MM.1S (cell line): ENCODE data around the gene GCC2.

Experiments used
- DNase-seq: peaks from one replicate; pipeline ENCODE4 v3.0.0-alpha.2; 2015
- H2AFZ ChIP-seq: fragments of 300-600 bp; sonication (generic); 2 replicates; pipeline ENCODE4 v1.6.0; 2016; ENCODE audit warnings: antibody characterized with exemption, low read length
- H3F3A ChIP-seq: fragments of 300-600 bp; sonication (generic); 2 replicates; pipeline ENCODE4 v1.6.1; 2016; ENCODE audit warnings: mild to moderate bottlenecking, antibody characterized with exemption, low read length, moderate library complexity, mixed read lengths; ENCODE audit not compliant: insufficient read depth
- H3K27ac ChIP-seq: fragments of 300-600 bp; sonication (generic); 2 replicates; pipeline ENCODE4 v1.5.1; 2016; ENCODE audit warnings: mild to moderate bottlenecking, low read length
- H3K27me3 ChIP-seq: fragments of 300-600 bp; sonication (generic); replicated peaks from 2 replicates; pipeline ENCODE4 v1.6.0; 2016; ENCODE audit warnings: low read length; ENCODE audit not compliant: insufficient read depth
- H3K36me3 ChIP-seq: fragments of 300-600 bp; sonication (generic); replicated peaks from 2 replicates; pipeline ENCODE4 v1.6.1; 2016; ENCODE audit warnings: mild to moderate bottlenecking, low read length, mixed read lengths; ENCODE audit not compliant: insufficient read depth
- H3K4me1 ChIP-seq: fragments of 300-600 bp; sonication (generic); 2 replicates; pipeline ENCODE4 v1.6.1; 2016; ENCODE audit warnings: low read length, mixed read lengths
- H3K4me2 ChIP-seq: fragments of 300-600 bp; sonication (generic); 2 replicates; pipeline ENCODE4 v1.6.0; 2016; ENCODE audit warnings: low read depth, low read length
- H3K4me3 ChIP-seq: fragments of 300-600 bp; sonication (generic); 2 replicates; pipeline ENCODE4 v1.5.1; 2016; ENCODE audit warnings: low read length, mixed read lengths
- H3K79me2 ChIP-seq: fragments of 300-600 bp; sonication (generic); 2 replicates; pipeline ENCODE4 v1.6.1; 2016; ENCODE audit warnings: mixed run types, low read length, mixed read lengths
- H3K9ac ChIP-seq: fragments of 300-600 bp; sonication (generic); 2 replicates; pipeline ENCODE4 v1.6.1; 2016; ENCODE audit warnings: low read length, mixed read lengths
- H3K9me2 ChIP-seq: fragments of 300-600 bp; sonication (generic); replicated peaks from 2 replicates; pipeline ENCODE4 v1.6.1; 2016; ENCODE audit warnings: mild to moderate bottlenecking, low read length, mixed read lengths; ENCODE audit not compliant: insufficient read depth
- H3K9me3 ChIP-seq: fragments of 300-600 bp; sonication (generic); replicated peaks from 2 replicates; pipeline ENCODE4 v1.6.1; 2016; ENCODE audit warnings: mild to moderate bottlenecking, low read length, mixed read lengths; ENCODE audit not compliant: insufficient read depth
- H4K20me1 ChIP-seq: fragments of 300-600 bp; sonication (generic); 2 replicates; pipeline ENCODE4 v1.6.1; 2016; ENCODE audit warnings: mild to moderate bottlenecking, low read length, moderate library complexity, mixed read lengths; ENCODE audit not compliant: insufficient read depth
- CTCF ChIP-seq: fragments of 300-600 bp; sonication (generic); IDR thresholded peaks from 2 replicates; pipeline ENCODE4 v1.5.1; 2016; ENCODE audit warnings: antibody characterized with exemption, low read length, mixed read lengths
- EZH2 ChIP-seq: fragments of 300-600 bp; sonication (generic); optimal IDR thresholded peaks from 2 replicates; pipeline ENCODE3; 2017; ENCODE audit warnings: low read depth, mild to moderate bottlenecking, antibody characterized with exemption, low read length, mixed read lengths
- EZH2phosphoT487 ChIP-seq: fragments of 300-600 bp; sonication (generic); IDR thresholded peaks from 2 replicates; pipeline ENCODE4 v1.6.1; 2018; ENCODE audit warnings: antibody characterized with exemption, low read length

The GCC2 gene

DNA sequence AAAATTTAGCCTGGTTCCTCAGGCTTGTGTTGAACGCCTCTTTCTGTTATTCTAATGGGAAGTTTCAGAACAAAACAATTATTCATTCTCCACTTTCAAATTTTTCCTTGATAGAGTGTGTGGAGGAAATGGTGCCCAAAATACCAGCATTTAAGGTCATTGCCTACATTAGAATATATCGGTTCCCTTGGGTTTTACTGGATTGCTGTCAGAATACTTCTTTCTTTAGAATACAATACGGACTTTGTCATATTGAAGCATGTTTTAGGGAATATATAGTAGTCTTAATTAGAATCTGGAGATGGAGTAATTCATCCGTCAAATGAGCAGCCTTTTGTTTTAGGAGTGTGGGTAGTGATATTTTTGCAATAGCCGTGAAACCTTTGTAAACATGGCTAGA is 98.6 kb downstream of the GCC2 start:
- Histone ChIP-seq H4K20me1 (no peaks in the 10 kb centered on the region), H3K36me3 (no peaks in the 10 kb centered on the region), H2AFZ (no peak overlapping the region), H3K27me3 (no peaks in the 10 kb centered on the region), H3K27ac (no peak overlapping the region), H3K4me2 (no peak overlapping the region), H3K9me3 (no peaks in the 10 kb centered on the region), H3K4me1 (no peaks in the 10 kb centered on the region), H3F3A (no peaks in the 10 kb centered on the region), H3K79me2 (peaks cover 80% of the 10 kb centered on the region), H3K9ac (no peak overlapping the region), H3K9me2 (no peaks in the 10 kb centered on the region), H3K4me3 (no peak overlapping the region)
- no peak for DNase-seq
- no peak for TF ChIP-seq CTCF
- TF ChIP-seq EZH2, result no peak
- TF ChIP-seq EZH2phosphoT487, result no peak

GRCh38 chr2:108548208-108549003 is 99.4 kb downstream of the GCC2 start:
- Histone ChIP-seq H3K36me3 (no peaks in the 10 kb centered on the region), H3K9me3 (no peaks in the 10 kb centered on the region)
- no peak for DNase-seq

GRCh38 chr2:108552566-108552965 is 103.6 kb downstream of the GCC2 start:
- Histone ChIP-seq H3K27ac (no peak overlapping the region), H3K9ac (no peak overlapping the region), H3K27me3 (no peaks in the 10 kb centered on the region), H3K9me2 (no peaks in the 10 kb centered on the region), H3K4me1 (no peaks in the 10 kb centered on the region), H2AFZ (no peak overlapping the region), H3F3A (no peaks in the 10 kb centered on the region), H3K4me3 (no peak overlapping the region), H3K4me2 (no peak overlapping the region), H3K36me3 (no peaks in the 10 kb centered on the region), H3K9me3 (no peaks in the 10 kb centered on the region), H4K20me1 (no peaks in the 10 kb centered on the region; the same call in 1 of the 2 replicates), H3K79me2 (peaks cover 81% of the 10 kb centered on the region)
- DNase-seq, result no peak
- no peak for TF ChIP-seq EZH2
- no peak for TF ChIP-seq CTCF
- no peak for TF ChIP-seq EZH2phosphoT487

More at GRCh38 chr2:108548208-108549003, 99.4 kb downstream of the GCC2 start:
- Histone ChIP-seq H3K4me3 (no peak overlapping the region), H3K4me2 (no peak overlapping the region), H3K27ac (no peak overlapping the region), H2AFZ (no peak overlapping the region), H3F3A (no peaks in the 10 kb centered on the region), H4K20me1 (no peaks in the 10 kb centered on the region), H3K4me1 (no peaks in the 10 kb centered on the region), H3K79me2 (peaks cover 80% of the 10 kb centered on the region), H3K9me2 (no peaks in the 10 kb centered on the region), H3K27me3 (no peaks in the 10 kb centered on the region), H3K9ac (no peak overlapping the region)
- TF ChIP-seq EZH2 (no peak), EZH2phosphoT487 (no peak), CTCF (no peak)
